SK-N-SH (cell line): ENCODE results near the gene GOLPH3L.
"Not testable (repeated sequence)": the region's sequence is repeated elsewhere in the genome, so short reads cannot be mapped to it uniquely, and the experiment has no call there.

Experiments
- CHD2 ChIP-seq: fragments of 150-350 bp; IDR thresholded peaks from 2 replicates; pipeline ENCODE4 v1.6.1; 2018; ENCODE audit warnings: low read length; ENCODE audit not compliant: partially characterized antibody
- CTCF ChIP-seq: fragments of 200-600 bp; sonication (generic); IDR thresholded peaks from 2 replicates; pipeline ENCODE4 v1.6.1; 2017; ENCODE audit warnings: antibody characterized with exemption, mild to moderate bottlenecking, moderate library complexity
- EP300 ChIP-seq, 2 experiments: IDR thresholded peaks; 2 replicates each; pipeline versions ENCODE4 v1.4.0 to v1.6.1; 2012; ENCODE audit warnings: borderline replicate concordance in 1 of 2, low read depth in 1 of 2, low read length in 1 of 2
- FOXM1 ChIP-seq: IDR thresholded peaks from 2 replicates; pipeline ENCODE4 v1.4.0; 2012; ENCODE audit warnings: low read depth, mild to moderate bottlenecking
- NFIC ChIP-seq: IDR thresholded peaks from 2 replicates; pipeline ENCODE4 v1.4.0; 2012; ENCODE audit warnings: borderline replicate concordance
- POLR2AphosphoS5 ChIP-seq: IDR thresholded peaks from 2 replicates; pipeline ENCODE4 v1.6.1; 2012; ENCODE audit warnings: low read depth, low read length
- RAD21 ChIP-seq: IDR thresholded peaks from 2 replicates; pipeline ENCODE4 v1.6.1; 2012; ENCODE audit warnings: mild to moderate bottlenecking, low read length
- REST ChIP-seq: IDR thresholded peaks from 2 replicates; pipeline ENCODE4 v1.6.1; 2012; ENCODE audit warnings: mild to moderate bottlenecking, low read depth, low read length, moderate library complexity
- RFX5 ChIP-seq: IDR thresholded peaks from 2 replicates; pipeline ENCODE4 v1.6.1; 2012; ENCODE audit warnings: mild to moderate bottlenecking, improper control_type of control experiment, low read length
- RXRA ChIP-seq: IDR thresholded peaks from 2 replicates; pipeline ENCODE4 v1.4.0; 2012; ENCODE audit warnings: low read depth, mild to moderate bottlenecking, borderline replicate concordance
- SIN3A ChIP-seq: IDR thresholded peaks from 2 replicates; pipeline ENCODE4 v1.6.1; 2012; ENCODE audit warnings: low read depth, mild to moderate bottlenecking, low read length, moderate library complexity, borderline replicate concordance
- TAF1 ChIP-seq: IDR thresholded peaks from 2 replicates; pipeline ENCODE4 v1.6.1; 2012; ENCODE audit warnings: low read depth, mild to moderate bottlenecking, low read length, moderate library complexity, borderline replicate concordance

- not testable (repeated sequence) for TF ChIP-seq CTCF; SIN3A; RFX5; EP300 (IDR thresholded peaks at IDR 0.05; ENCODE audit: borderline replicate concordance in 1 of 2, low read depth in 1 of 2, low read length in 1 of 2); REST; NFIC; CHD2; RAD21; RXRA; FOXM1; TAF1; POLR2AphosphoS5
Observed at GRCh38 chr1:150641126-150641815, 55.7 kb downstream of the GOLPH3L start.
